ENCODE measurements around the gene GATAD2A.
A peak's percentile ranks its signal among the peaks of the same experiment; 100 is the strongest.
"Not testable (repeated sequence)": the region's sequence is repeated elsewhere in the genome, so short reads cannot be mapped to it uniquely, and the experiment has no call there.

GATAD2A gene

GRCh38 chr19:19445911-19446361, 40.5 kb downstream of the GATAD2A start:
- DNase-seq (ENCODE audit: low read depth): no peak

- DNase-seq (ENCODE audit: low read depth): no peak
These were observed 41.4 kb downstream of the GATAD2A start for GRCh38 chr19:19446655-19447437.

DNA sequence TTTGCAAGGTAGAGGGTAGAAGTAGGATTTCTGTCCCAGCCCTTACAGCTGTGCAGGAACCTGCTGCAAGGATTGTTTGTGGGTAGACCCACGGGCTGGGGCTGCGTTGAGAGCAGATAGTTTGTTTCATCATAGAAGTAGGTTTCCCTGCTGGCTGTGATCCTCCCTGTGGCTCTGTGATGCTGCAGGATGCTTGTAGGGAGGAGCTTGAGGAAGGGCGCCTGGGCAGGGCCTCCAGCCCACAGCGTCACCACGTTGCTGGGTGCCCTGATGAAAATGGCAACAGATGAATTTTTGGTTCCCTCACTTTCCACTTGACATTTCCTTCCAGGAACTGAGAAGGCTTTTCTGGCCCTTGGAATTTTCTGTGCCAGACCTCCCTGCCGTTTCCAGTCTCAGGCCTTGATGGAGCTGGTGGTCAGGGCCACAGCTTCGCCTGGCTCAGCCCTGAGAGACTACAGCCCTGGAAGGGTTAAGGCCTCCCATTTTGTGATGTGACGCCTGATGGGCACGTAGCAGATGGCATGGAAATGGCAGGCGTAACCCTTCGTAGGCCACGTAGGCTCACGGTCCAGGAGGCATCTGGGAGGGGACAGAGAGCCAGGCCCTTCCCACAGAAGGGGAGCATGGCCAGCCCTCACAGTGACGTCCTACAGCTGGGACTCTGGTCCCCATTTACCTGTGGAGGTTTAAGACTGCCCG, 42.2 kb downstream of the GATAD2A start:
- peak; percentile 5 for DNase-seq (ENCODE audit: low read depth)

DNA sequence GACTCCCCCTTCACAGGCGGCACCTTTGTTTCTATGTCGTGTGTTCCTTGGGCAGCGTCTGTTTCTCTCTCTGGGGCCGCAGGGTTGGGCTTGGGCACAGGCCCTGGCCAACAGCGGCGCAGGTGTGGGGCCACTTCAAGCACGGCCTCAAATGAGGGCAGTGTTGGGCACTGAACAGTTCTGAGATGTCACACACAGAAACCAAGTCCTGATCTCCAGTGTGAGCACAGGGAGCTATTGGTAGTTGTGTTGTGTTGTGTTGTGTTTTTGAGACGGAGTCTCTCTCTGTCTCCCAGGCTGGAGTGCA, 42.7 kb downstream of the GATAD2A start:
- no peak for DNase-seq (ENCODE audit: low read depth)

- DNase-seq (ENCODE audit: low read depth): no peak
These were observed 46.2 kb downstream of the GATAD2A start for GRCh38 chr19:19451429-19452242.

GRCh38 chr19:19452243-19453124, 47.0 kb downstream of the GATAD2A start:
- no peak for DNase-seq (ENCODE audit: low read depth)

DNA sequence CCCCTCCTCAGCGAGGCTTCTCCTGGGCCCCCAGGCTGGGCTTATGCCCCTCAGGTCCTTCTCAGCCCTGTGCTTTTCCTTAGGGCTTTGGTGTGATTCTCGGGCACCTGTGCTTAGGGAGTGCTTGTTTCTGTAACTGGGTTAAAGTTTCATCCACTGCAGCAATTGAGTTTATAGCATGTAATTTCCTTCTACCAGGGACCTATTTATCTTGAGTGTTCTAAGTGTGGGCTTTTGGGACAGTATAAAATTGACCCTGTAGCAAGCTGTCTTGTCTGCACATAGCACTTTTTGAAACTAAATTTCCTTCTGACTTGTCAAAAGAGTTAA, 47.6 kb downstream of the GATAD2A start:
- no peak for DNase-seq (ENCODE audit: low read depth)

GRCh38 chr19:19455166-19455919, 49.9 kb downstream of the GATAD2A start:
- not testable (repeated sequence) for DNase-seq (ENCODE audit: low read depth)

DNA sequence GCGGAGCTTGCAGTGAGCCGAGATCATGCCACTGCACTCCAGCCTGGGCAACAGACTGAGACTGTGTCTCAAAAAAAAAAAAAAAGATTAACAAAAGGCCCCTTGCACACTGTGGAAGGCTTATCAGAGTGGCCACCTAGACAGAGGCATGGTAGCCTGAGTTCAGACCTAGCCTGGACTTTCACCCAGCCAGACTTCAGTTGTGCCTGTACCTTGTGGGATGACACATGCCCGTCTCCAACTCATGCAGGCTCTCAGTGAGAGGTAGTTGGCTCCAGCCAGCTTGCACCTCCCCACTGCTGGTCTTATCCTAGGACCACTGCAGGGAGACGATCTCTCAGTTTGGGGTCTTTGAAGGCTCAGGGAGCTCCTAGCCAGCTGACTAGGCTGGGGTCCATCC, 52.2 kb downstream of the GATAD2A start:
- DNase-seq (ENCODE audit: low read depth): no peak

- no peak for DNase-seq (ENCODE audit: low read depth)
These were observed 52.8 kb downstream of the GATAD2A start for GRCh38 chr19:19458110-19458816.

DNA sequence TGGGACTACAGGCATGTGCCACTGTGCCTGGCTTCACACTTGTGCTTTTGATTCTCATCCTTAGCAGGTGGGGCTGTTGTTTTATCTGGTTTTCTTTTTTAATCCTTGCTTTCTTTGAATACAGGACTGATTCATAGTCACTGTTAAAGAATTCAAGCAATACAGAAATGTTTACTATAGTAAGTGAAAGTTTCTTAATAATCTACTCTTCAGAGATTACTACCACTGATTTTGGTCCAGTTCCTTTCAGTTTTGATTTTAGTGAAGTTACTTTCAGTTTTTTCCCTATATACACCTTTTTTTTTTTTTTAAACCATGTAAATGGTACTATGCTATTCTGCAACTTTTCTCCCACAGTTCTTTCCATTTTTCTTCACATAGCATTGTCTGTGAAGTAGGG, 53.6 kb downstream of the GATAD2A start:
- DNase-seq (ENCODE audit: low read depth): no peak

DNA sequence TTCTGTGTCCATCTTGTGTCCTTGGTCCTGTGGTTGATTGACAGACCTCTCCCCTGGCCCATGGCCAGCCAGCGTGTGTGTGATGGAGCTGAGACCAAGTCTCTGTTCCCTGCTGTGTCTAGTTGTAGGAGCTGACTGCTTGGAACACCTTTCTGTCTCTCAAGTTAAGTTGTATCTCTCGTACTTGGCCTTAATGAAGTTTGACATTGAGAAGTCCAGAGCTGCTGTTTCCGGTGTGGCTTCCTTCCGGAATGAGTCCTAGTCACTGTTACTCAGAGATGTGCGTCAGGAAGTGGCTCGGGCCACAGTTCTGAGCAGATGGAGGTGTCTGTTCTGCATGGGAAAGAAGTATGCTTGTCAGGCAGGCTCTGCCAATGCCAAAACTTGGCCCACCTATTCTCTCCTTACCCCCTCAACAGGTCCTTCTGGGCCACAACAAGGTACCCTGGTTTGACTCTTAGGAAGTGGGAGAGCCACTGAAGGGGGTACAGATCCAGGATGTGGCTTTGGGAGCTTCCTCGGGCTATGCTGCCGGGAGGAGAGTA, 54.3 kb downstream of the GATAD2A start:
- DNase-seq (ENCODE audit: low read depth): peak; percentile 64

DNA sequence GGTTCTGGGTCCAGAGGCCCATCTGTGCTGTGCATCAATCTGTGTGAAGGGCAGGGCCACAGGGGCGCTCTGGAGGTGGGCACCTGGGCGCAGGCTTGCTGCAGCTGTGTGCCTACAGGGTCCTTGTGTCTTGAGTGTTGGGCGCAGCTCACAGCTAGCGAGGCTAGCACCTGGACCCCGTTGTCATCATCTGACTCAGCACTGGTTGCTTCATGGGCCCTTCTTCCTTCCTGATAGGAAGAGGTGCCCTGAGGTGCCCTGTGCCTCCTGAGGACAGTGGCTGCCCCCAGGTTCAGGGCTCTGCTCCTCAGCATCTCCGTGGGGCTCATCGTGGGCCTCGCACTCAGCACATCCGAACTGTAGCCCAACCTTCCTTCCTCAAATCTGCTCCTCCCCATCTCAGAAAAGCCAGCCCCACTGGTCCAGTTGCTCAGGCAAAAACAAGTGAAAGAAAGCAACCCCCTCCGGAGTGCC, 54.8 kb downstream of the GATAD2A start:
- peak; percentile 12 for DNase-seq (ENCODE audit: low read depth)

DNA sequence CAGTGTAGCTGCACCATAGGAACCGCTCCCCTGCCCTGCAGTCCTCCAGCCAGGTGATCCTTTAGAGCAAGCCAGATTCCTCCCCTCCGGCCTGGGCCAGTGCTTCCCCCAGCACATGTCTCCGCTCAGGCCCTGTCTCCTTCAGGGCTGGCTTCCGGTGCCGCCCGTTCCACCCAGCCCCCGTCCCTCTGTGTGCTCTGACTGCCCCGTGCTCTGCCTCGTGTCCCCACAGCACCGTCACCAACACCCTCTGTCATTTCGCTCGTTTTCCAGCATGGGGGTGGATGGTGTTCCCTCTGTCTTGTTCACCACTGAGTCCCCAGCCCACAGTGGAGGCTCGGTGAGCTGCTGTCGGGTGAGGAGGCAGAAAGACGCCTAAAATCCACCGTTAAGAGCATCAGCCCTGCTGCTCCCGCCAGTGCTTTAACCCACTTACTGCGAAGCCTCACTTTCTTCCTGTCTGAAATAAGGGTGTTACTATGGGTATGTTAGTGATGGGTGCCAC, 55.3 kb downstream of the GATAD2A start:
- peak; percentile 28 for DNase-seq (ENCODE audit: low read depth)

DNA sequence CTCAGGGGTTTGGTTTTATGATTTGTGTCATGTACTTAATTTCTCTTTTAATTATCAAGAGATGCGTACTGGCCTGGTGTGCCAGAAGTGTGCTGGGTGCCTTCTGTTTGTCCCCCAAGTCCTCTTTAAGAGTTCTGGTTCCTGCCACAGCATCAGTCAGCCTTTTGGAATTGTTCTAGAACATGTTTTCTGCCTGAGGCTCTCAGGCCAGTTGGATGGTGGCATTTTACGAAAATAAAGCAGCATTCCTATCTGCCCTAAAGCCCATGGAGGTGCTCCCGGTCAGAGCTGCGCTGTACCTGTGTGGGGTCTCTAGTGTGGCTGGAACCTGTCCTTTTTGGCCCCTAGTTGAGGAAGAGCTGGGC, 55.8 kb downstream of the GATAD2A start:
- no peak for DNase-seq (ENCODE audit: low read depth)

- DNase-seq (ENCODE audit: low read depth): no peak
These were observed 56.5 kb downstream of the GATAD2A start for GRCh38 chr19:19461671-19462622.

- no peak for DNase-seq (ENCODE audit: low read depth)
These were observed 58.1 kb downstream of the GATAD2A start for GRCh38 chr19:19463348-19464117.
